NB4 (cell line): ENCODE data around the gene SIVA1.

ENCODE experiments used
- MYC ChIP-seq: IDR thresholded peaks from 2 replicates; pipeline ENCODE4 v1.6.1; 2011; ENCODE audit warnings: low read depth, low read length
- POLR2A ChIP-seq: IDR thresholded peaks from 2 replicates; pipeline ENCODE4 v1.6.1; 2011; ENCODE audit warnings: mild to moderate bottlenecking; ENCODE audit not compliant: insufficient read length; ENCODE audit errors: extremely low read depth
- TF ChIP-seq, protein P1 (sequence below): IDR thresholded peaks from one replicate; pipeline ENCODE4 v1.5.1; 2012; ENCODE audit warnings: low read depth, low read length
- TF ChIP-seq, protein P2 (sequence below): IDR thresholded peaks from 2 replicates; pipeline ENCODE4 v1.6.1; 2011; ENCODE audit warnings: low read depth, low read length

- TF ChIP-seq, protein P1, sequence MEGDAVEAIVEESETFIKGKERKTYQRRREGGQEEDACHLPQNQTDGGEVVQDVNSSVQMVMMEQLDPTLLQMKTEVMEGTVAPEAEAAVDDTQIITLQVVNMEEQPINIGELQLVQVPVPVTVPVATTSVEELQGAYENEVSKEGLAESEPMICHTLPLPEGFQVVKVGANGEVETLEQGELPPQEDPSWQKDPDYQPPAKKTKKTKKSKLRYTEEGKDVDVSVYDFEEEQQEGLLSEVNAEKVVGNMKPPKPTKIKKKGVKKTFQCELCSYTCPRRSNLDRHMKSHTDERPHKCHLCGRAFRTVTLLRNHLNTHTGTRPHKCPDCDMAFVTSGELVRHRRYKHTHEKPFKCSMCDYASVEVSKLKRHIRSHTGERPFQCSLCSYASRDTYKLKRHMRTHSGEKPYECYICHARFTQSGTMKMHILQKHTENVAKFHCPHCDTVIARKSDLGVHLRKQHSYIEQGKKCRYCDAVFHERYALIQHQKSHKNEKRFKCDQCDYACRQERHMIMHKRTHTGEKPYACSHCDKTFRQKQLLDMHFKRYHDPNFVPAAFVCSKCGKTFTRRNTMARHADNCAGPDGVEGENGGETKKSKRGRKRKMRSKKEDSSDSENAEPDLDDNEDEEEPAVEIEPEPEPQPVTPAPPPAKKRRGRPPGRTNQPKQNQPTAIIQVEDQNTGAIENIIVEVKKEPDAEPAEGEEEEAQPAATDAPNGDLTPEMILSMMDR = no peak
- TF ChIP-seq, protein P2, sequence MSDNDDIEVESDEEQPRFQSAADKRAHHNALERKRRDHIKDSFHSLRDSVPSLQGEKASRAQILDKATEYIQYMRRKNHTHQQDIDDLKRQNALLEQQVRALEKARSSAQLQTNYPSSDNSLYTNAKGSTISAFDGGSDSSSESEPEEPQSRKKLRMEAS = no peak
- TF ChIP-seq POLR2A (no peak), MYC (no peak)
Measured at GRCh38 chr14:104746071-104746545, 6.8 kb upstream of the SIVA1 start.
